ENCODE results near the gene RELN. TPM values are rescaled to one million over a fixed set of nuclear protein-coding genes. Genes with fewer than 3 reads are reported as not detected.

The RELN gene
- total and polyA plus RNA-seq, 12 donors, result 0.22 to 1.9 (median 0.93) TPM

DNA sequence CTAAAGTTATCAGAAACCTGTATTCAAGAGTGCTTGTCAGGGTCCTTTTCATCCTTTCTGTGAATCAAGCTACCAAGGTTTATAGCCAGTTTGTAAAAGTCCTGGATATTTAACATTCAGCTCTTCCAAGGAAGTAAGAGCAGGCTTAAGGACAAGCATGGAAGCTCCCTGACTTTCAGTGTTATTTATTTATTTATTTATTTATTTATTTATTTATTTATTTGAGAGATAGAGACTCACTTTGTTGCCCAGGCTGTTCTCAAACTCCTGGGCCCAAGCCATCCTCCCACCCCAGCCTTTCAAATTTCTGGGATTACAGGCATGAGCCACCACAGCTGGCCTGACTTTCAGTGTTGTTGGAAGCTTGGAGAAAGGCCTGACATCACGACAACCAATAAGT, 44.4 kb upstream of the RELN start:
- DNase-seq (no peak), ATAC-seq (no peak)
- Histone ChIP-seq H3K36me3 (no peaks in the 10 kb centered on the region), H3K4me3 (no peak overlapping the region), H3K27ac (no peak overlapping the region), H3K4me1 (no peaks in the 10 kb centered on the region), H3K9me3 (peaks cover 0 to 16% (median 0%) of the 10 kb centered on the region in 11 donors), H3K27me3 (peaks cover 0 to 4% (median 0%) of the 10 kb centered on the region in 7 donors)
- WGBS, 2 donors, result 67 to 83% methylated on average over 1 of the region's 1 CpG
- intact Hi-C loops (cut with DNase I), result no loop called here
- TF ChIP-seq CTCF (IDR thresholded peaks at IDR 0.05), result no peak

- peaks cover 0 to 3% (median 0%) of the 10 kb centered on the region in 7 donors for H3K27me3 ChIP-seq
- H3K9me3 ChIP-seq, result peaks cover 0 to 16% (median 0%) of the 10 kb centered on the region in 11 donors
- ATAC-seq (no peak), DNase-seq (no peak)
- H3K36me3 ChIP-seq, result no peaks in the 10 kb centered on the region
- TF ChIP-seq CTCF (IDR thresholded peaks at IDR 0.05), result no peak
- H3K4me3 ChIP-seq, result no peak overlapping the region
- intact Hi-C loops (cut with DNase I), result no loop called here
- H3K27ac ChIP-seq, result no peak overlapping the region
- WGBS, 2 donors, result 58 to 59% methylated on average over 5 of the region's 5 CpGs
- H3K4me1 ChIP-seq, result no peaks in the 10 kb centered on the region
Observed at GRCh38 chr7:104032486-104032885, 43.0 kb upstream of the RELN start.

DNA sequence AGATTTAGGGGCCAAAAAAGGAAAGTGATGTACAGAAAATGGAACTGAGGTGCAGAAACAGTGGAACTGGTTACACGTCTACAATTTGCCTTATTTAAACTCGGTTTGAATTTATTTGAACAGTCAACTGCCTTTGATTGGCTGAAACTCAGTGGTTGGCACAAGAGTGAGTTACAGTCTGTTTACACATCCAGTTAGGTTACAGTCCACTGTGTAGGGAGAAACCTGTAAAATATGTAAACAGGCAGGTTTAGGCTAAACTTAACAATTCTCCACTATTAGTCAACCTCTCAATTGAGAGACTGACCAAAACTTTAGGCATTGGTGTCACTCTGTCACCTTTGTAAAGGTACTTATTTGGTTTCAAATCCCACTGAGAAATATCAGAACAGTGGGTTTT, 40.3 kb upstream of the RELN start:
- no peak for TF ChIP-seq CTCF (IDR thresholded peaks at IDR 0.05)
- H3K36me3 ChIP-seq, result no peaks in the 10 kb centered on the region
- intact Hi-C loops (cut with DNase I), result no loop called here
- H3K4me3 ChIP-seq, result no peak overlapping the region
- H3K27ac ChIP-seq, result no peak overlapping the region
- no peak for ATAC-seq
- peaks cover 0 to 1% (median 0%) of the 10 kb centered on the region in 7 donors for H3K27me3 ChIP-seq
- DNase-seq, result no peak
- H3K9me3 ChIP-seq, result peaks cover 0 to 7% (median 0%) of the 10 kb centered on the region in 11 donors
- H3K4me1 ChIP-seq, result no peaks in the 10 kb centered on the region
- 76 to 81% methylated on average over 2 of the region's 2 CpGs for WGBS, 2 donors

DNA sequence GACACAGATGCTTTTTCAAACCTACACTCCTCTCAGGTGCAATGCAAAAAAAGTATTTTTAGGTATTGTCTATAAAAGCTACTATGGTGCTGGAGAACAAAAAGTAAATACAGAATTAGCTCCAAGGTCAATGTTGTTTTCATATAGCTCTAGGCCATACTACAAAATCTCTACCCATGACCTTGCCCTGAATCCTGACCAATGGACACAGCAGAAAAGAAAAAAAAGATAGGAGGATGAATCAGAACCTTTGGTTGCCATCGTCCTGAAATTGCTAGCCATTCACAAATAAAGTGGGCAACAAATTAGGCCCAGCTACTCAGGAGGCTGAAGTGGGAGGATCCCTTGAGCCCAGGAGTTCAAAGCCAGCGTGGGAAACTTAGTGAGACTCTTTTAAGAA, 35.2 kb upstream of the RELN start:
- no peak for ATAC-seq
- no peak overlapping the region for H3K27ac ChIP-seq
- 76 to 84% methylated on average over 2 of the region's 2 CpGs for WGBS, 2 donors

More for the DNA sequence above, 35.2 kb upstream of the RELN start:
- Histone ChIP-seq H3K4me3 (no peak overlapping the region), H3K27me3 (no peaks in the 10 kb centered on the region), H3K9me3 (no peaks in the 10 kb centered on the region), H3K4me1 (no peaks in the 10 kb centered on the region), H3K36me3 (no peaks in the 10 kb centered on the region)
- intact Hi-C loops (cut with DNase I), result no loop called here
- DNase-seq, result no peak
- TF ChIP-seq CTCF (IDR thresholded peaks at IDR 0.05), result no peak
